ENCODE measurements around the gene MEGF9.

MEGF9 gene

DNA sequence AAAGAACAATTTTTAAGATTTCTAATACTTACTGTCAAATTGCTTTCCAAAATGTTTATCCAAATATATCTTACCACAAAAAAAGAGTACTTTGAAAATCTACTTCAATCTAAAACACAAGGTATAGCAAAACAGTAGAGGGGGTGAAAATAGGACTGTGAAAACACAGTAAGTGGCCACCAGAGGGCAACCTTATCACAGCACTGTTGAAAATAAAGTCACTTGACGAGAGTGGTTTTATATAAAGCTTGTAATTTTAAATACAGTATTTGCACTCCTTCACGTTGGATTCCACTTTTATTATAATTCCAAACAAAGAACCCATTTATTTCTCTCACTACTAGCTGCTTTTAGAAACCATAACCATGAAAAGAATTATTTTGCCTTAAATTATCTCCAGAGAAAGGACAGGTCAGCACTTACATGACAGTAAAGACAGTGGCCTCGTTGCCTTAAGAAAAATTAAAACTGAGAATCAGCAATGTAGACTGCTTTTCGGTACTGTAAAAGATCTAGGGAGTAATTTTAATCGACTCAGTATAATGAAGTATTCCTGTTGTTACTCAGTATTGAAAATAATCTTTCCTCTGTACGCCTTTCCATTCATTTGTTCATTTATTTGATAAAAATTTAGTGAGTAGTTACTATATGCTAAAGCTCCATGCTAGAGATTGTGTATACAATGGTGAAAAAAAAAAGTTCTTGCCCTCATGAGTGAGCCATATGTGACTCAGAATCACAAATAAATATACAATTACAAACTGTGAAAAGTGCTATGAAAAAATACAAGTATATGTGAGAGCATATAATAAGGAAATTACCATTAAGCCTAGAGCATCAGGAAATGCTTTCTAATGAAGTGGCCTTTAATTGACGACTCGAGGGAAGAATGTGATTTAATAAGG lies 94.3 kb downstream of the MEGF9 start:
- DNase-seq = peak; percentile 77 to 86 (median 80)

DNA sequence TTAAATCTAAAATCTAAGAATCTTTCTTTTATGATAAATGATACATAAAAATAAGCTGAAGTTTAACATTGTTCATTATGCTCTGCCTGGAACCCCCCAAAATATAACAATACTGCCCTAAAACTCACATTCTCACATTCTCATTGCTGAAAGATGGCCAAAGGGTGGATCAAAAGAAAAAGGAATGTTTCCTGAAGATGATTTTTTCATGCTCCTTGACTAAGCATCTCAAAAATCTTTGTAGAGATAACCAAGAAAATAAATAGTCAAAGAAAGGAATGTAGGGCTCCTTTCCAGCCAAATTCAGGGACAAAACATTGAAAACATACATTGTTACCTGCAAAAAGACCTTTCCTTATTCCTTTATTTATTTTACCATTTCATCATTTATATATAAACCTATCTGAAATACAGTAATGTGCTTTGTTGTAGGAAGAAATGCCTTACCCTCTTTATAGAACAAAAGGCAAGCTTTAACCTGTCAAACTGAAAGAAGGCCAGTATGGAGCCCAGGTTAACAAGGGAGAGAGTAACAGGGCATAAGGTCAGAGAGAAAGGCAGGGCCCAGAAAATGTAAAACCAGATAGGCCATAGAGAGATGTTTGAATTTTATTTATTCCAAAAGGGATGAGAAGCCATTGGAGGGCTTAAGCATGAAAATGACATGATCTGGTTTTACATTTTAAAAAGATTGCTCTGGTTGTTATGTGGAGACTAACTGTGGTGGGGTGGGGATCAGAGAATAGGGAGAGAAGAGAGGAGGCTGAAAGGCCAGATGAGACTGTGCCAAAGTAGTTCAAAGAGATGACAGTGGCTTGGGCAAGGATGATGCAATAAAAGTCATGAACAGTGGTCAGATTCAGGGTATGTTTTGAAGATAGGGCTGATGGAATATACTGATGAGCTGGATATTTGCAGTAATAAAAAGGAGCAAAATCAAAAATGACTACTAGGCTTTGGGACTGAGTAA lies 97.0 kb downstream of the MEGF9 start:
- no peak for DNase-seq

DNA sequence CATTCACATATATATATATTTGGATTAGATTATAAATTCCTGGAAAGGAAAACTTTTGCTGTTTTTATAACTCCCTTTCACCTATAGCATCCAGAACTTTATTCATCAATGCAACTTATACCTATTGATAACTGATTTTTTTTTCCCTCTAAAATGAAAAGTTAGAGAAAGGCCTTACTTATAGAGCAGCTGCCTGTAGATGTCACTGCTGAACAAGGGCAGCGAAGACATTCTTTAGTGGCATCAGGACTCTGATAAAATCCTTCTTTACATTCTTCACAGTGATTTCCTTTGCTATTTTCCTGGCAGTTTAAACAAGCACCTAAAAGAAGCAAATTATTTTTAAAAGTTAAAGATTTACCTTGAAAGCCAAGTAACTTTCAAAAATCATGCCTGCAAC lies 102.1 kb downstream of the MEGF9 start:
- no peak for DNase-seq

DNA sequence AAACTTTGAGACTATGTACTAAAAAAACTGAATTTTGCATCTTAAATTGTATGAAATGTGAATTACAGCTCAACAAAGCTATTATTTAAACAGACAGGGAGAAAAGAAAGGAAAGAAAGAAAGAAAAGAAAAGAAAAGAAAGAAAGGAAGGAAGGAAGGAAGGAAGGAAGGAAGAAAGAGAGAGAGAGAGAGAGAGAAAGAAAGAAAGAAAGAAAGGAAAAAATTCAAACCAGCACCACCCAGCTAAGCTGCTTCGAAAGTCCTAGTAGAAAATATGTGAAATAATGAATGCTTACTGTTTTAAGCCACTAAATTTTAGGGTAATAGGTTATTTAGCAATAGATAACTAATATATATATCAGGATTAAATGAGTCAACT lies 102.6 kb downstream of the MEGF9 start:
- DNase-seq = no peak

DNA sequence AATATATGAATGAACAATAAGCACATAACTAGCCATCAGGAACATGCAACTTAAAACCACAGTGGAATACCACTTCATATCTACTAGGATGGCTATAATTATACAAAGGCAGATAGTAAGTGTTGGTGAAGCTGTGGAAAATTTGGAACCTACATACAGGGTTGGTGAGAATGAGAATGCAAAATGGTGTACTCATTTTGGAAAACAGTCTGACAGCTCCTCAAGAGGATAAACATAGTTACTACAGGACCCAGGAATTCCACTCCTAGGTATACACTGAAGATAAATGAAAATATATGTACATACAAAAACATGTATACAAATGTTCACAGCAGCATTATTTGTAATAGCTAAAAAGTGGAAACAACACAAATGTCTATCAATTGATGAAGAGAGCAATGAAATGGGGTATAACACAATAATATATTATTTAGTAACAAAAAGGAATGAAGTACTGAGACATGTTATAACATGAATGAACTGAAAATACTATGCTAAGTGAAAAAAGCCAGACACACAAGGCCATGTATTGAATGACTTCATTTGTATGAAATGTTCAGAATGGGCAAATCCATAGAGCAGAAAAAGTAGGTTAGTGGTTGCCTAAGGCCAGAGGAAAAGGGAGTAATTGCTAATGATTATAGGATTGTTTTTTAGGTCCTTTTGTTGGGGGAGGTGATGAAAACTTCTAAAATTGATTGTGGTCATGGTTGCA lies 103.1 kb downstream of the MEGF9 start:
- peak in 2 of 4 experiments; percentile 19 for DNase-seq

DNA sequence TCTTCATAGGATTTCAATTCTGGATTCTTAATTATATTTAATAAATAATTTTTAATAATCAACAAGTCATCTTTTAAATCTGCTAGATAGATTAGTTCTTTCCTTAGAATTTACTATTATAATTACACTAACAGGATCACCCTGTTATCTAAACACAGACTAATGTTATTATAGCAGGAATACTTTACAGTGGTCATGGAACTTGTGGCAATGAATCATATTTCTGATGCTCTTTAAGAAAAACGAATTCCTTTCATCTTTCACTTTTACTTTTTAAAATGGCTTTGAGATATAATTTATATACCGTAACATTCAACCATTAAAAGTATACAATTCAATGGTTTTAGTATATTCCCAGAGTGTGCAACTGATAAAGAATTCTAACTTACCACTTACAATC lies 104.6 kb downstream of the MEGF9 start:
- DNase-seq = no peak

DNA sequence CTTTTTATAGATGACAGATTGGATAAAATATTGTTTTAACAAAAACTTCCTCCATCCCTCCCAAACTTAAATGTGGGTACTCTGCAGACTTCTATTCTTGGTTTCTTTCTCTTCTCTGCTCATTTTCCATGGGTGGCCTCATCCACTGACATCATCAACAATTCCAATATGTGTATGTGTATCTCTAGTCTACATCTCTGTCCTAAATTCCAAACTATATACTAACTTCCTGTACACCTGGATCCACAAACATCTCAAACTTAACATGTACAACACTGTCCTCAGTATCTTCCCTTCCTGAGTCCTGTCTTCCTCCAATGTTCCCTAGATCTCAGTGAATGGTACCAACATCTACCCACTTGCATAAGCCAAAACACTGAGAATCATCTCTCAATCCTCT lies 105.8 kb downstream of the MEGF9 start:
- no peak for DNase-seq

DNA sequence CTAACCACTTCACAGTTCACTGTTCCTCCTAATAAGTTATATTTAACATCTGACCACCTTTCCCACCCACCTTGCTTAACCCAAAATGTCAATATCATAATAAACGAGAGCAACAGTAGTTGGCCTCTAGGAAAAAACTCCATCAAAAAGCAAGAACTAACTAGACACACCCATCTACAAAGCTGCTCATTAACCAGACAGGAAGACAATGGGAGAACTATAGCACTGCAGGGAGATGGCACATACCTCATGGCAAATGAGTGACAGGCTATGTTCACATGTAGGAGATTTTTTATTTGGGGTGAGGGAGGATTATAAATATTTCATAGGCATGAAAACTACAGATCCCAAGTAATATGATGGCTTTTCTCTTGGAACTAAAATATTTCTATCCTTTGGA lies 110.7 kb downstream of the MEGF9 start:
- no peak for DNase-seq

DNA sequence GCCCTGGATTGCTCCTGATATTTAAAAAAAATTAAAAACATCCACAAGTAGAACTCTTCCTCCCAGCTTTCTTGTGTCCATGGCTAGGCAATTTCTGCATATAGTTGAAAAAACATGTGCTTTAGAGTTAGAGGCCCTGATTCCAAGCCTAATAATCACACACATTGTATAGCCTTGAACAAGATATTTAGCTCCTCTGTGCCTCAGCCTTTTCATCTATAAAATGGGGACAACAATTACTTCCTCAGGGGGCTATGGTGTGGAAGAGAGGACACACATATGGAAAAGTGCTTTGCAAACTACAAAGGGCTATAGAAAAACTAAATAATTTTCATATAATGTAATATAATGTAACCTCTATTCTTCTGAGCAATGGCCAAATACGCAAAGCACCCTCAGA lies 111.3 kb downstream of the MEGF9 start:
- DNase-seq = no peak

DNA sequence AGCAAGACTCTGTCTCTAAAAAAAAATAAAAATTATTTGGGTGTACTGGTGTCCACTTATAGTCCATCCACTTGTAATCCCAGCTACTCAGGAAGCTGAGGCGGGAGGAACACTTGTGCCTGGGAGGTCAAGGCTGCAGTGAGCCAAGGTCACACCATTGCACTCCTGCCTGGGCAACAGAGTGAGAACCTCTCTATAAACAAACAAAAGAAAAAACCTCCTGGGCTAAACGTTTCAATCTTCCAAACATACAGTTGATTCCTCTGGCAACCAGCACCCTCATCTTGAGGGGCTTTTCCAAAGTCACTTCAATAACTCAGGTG lies 120.4 kb downstream of the MEGF9 start:
- DNase-seq = no peak

DNA sequence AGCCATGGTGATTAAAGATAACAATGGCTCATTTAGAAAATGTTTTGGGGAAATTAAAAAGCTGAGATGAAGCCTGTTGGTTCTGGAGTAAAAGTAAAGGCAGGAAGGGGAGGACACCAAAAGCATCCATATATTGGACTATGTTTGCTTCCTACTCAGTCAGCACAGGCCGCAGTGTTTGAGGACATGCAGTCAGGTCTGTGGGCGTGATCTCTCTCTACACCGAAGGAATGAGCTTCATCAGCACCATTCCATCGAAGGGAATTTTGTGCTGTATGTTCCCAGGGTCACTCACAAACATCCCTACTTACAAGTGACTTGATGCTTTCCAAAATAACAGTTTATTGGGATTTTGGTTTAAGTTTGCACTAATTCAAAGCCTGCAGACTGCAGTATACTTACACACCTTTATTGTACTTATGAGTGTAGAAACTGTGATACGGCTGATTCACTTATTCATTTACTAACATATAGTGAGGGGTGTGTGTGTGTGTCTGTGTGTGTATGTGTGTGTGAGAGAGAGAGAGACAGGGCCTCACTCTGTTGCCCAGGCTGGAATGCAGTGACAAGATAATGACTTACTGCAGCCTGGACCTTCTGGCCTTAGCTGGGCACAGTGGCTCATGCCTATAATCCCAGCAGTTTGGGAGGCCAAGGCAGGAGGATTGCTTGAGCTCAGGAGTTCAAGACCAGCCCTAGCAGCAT lies 120.9 kb downstream of the MEGF9 start:
- no peak for DNase-seq

DNA sequence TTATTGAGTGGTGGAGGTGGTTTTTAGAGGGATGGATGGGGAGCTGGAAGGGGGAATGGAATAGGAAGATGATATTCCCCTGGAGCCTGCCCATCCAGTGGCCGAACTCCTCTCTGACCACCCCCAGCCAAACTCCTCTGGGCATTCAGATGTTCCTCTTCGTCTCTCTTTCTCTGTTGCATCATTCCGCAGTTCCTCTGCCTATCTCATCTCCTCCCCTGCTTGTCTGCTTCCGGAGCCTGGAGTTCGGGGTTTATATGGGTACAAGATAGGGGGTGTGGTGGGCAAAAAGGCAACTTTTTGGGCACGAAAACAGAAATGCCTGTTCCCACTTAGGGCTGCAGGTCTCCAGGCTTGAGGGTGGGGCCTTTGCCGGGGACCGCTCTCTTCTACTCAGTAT lies 122.1 kb downstream of the MEGF9 start:
- DNase-seq = peak in 3 of 4 experiments; percentile 8 to 13 (median 12)

DNA sequence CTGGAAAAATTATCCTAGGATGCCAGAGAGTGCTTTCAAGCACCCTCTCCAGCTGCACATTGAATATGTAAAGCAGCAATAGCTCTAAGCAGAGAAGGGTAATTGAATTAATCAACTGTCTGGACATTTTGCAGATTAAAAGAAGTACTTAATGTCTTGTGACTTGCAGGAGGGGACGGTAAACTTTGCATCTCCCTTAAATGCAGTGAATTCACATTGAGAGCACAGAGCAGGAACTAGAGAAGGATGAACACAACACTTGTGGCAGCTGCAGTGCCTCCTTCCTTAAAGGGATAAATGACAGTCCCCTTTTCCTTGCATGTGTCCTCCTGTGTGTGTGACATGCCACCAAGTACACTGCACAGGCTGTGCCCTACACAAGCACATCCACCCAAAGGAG lies 126.9 kb downstream of the MEGF9 start:
- peak in 3 of 4 experiments; percentile 6 to 8 (median 8) for DNase-seq

DNA sequence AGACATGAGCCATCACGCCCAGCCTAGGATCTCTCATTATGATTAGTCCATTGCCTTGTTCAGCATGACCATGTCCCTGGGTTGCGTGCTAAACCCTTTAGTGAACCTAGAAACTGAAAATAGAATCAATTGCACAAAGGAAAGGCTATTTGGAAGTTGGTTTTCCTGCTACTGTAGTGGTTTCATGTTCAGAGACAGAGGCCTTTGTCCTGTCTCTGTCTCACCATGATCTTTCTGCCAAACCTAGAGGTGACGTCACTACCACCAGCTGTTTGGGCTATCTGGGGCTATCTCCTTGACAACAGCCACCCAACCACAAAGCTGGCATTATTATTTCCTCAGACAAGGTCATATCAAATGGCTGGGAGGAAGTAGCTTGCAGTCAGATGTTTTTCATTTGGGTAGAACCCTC lies 130.3 kb downstream of the MEGF9 start:
- DNase-seq = peak; percentile 82 to 95 (median 85)

DNA sequence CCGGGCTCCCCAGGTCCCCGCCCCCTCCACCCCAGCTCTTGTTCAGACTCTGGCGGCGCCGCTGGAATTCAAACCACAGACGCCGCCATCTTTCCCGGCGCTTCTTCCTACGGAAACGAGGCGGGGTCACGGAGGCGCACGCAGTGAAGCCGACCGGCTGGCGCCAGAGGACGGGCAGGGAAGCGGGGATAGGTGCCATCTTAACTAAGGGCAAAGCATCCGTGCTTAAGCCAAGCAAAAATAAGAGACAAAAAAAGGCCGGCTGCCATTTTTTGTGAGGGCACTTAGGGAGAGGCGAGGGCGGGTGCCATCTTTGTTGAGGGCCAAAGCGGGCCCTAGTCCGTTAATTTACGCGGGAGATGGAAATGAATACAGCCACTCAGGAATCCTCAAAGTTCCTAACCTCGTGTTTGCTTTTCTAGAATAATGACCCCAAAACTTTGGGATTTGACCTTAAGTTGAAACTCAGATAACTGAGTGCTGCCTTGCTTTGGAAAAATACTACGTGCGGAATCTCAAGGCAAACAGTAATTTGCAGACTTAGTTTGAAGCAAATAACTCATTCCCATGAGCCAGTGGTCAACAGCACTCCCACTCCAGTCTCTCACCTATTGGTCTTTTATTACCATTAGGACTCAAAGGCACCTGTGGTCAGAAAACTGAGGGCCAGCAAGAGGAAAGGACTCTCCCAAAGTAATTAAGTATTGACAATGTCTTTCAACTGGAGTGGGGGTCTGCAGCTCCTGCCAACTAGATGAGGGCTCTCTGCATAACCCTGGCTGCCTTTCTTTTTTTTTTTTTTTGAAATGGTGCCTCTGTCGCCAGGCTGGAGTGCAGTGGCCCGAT lies 134.0 kb downstream of the MEGF9 start, which contains the start of gene CDK5RAP2:
CDK5RAP2 (minus strand) TSS at position 117 of the 846 bp plus-strand sequence. CDS start 189 bp downstream, outside the sequence.
- DNase-seq = peak; percentile 96 to 99 (median 98)

DNA sequence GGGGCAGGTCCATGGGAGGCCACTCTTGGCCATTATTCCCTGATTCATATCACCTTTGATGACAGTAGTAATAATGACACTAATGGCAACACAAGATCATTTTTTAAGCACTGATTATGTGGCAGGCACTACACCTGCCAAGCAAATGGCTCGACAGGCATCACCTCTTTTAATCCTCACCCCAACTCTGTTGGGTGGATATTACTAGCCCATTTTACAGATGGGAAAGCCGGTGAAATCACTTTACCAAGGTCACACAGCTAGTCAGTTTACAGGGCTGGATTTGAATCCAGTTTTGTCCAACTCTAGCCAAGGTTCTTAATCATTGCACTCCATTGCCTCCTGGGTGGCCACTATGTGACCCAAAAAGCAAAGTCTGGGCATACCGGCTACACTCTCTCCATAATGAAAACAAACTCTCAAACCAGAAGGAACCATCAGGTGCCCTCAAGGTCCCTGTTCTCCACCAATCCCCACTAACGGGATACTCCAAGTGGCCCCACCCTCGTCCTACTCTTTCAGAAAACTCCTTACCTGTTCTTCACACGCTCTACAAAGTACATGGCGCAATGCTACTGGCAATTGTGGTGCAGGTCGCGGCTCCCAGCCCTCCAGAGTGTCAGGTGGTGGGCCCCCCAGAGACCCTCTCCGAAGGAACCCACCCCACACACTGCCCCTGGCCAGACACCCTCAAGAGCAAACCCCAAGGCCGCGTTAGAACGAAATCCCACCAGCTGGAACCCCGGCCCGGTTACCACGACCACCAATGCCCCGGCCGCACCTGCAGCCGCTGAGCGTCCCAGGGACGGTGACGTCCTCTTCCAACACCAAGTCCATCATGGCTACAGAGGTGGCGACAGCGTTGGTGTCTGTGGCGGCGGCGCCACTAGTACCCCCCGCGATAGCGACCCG lies 134.9 kb downstream of the MEGF9 start:
- DNase-seq = peak in 1 of 4 experiments; percentile 8

DNA sequence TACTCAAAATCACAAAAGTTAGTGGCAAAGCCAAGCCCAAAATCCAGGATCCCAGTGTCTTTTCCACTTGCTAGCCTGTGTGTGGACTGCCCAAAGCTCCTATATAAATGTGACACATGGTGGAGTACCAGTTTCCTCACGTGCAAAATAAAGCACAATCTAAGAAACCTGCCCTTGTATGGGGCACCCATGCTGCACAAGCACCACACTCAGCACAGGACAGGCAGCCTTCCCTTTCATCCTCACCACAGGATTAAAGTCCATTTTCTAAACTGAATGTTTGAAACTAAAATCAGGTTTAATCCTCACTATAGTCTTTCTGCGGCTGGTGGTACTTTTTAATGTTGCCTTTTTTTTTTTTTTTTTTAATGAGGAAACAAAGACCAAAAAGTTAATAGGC lies 139.8 kb downstream of the MEGF9 start:
- no peak for DNase-seq

DNA sequence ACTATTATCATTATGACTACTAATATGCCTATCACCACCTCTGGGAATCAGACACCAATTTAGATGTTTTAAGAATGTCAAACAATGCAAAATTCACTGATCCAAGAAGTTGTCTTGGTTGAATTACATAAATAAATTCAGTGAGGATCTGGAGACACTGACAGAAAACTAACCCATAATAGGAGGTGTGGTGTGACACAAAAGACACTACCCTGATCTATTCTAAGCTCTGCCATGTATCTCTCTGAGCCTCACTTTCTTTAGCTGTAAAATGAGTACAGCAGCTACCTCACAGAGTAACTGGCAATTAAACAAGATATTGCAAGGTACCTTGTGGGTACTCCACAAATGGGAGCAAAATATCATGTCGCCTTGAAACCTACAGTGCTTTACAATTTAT lies 141.8 kb downstream of the MEGF9 start:
- DNase-seq = no peak

DNA sequence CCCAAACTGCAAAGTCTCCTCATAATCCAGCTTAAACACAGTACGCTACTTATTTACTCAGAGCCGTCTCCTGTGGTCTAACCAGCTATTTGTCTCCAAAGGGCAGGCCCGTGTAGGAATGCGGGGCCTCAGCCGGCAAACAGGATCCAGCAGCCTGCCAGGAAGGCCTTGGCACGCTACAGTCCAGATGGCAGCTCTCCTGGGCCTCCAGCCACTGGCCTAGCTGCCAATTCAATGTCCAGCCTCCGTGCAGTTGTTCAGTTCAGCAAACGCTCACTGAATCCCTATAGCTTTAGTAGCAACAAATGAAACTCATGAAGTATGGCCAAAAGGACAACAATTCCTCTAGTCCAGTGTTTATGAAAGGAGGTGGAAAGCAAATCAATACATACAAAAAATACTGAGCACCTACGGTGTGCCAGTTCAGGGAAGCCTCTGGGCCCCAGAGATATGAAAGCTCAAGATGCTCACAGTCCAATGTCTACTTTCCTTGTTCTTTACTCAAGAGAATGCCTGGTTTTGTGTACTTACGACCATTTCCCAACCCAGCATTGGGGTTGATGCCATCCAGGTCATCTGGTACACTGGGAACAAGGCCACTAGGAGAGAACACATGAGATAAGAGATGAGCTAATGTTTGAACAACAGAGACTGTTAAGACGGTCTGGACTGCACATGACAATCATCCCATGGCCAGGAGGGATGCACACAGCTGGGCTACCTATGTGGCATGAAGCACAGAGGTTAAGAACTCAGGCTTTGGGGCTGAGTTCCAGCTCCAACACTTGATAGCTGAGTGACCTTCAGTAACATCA lies 142.6 kb downstream of the MEGF9 start:
- DNase-seq = no peak

All from suppressor macrophage (primary cell).